ENCODE measurements around the gene TNFRSF13B.

DNA sequence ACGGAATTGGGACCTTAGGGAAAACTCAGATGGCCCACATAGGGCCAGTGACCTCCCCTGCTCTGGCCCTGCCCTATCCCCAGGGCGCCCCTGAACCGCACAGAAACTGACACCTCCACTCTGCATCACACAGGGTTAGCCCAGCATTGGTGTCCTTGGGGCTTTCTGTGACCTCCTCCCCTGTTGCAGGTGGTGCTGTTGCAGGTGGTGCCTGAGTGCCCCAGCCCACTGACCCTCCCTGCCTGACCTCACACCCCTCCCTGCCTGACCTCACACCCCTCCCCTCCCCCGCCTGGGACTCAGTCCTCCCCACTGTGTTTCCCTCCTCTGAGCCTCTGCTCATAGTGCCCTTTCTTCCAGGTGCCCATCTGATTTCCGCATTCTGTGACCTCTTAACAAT, 21.4 kb downstream of the TNFRSF13B start:
- TF ChIP-seq CTCF (IDR thresholded peaks at IDR 0.05) = no peak
- TF ChIP-seq POLR2A (IDR thresholded peaks at IDR 0.05) = no peak
